AG10803 (cell line): ENCODE results near the gene TAPBPL.

ENCODE experiments used
- DNase-seq: peaks from one replicate; pipeline ENCODE4 v3.0.0; 2010; ENCODE audit warnings: low read depth
- H3K4me3 ChIP-seq: 2 replicates; pipeline ENCODE4 v1.5.1; 2011; ENCODE audit warnings: mild to moderate bottlenecking, low read length, control low read depth
- TF ChIP-seq, protein P1 (sequence below): conservative IDR thresholded peaks from 2 replicates; pipeline ENCODE4 v1.5.1; 2011; ENCODE audit warnings: mild to moderate bottlenecking, low read length, control low read depth, inconsistent platforms

TAPBPL gene

DNA sequence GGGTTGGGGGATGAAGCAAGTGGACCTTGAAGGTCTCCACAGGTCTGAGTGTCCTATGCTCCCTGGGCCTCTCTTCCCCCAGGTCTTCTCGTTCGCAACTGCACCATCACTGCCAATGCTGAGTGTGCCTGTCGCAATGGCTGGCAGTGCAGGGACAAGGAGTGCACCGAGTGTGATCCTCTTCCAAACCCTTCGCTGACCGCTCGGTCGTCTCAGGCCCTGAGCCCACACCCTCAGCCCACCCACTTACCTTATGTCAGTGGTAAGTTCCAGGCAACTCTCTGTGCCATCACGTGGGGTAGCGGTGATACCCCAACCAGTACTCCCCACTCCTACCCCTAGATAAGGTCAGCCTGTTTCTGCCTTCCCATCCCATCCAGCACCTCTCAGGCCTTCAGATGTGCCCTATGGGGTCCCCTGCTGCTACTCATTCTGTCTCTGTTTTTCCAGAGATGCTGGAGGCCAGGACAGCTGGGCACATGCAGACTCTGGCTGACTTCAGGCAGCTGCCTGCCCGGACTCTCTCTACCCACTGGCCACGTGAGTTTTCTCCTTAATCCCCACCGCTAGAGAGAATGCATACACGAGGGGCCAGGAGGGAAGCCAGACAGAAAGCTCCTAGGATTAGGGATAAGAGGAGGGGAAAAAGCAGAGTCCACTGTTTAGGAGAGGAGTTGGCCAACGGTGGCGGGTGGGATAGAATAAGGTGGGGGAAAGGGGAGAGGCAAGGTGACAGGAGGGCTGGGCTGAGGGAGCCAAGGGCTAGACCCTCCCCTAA lies 1.6 kb upstream of the TAPBPL start:
- TF ChIP-seq, protein P1, sequence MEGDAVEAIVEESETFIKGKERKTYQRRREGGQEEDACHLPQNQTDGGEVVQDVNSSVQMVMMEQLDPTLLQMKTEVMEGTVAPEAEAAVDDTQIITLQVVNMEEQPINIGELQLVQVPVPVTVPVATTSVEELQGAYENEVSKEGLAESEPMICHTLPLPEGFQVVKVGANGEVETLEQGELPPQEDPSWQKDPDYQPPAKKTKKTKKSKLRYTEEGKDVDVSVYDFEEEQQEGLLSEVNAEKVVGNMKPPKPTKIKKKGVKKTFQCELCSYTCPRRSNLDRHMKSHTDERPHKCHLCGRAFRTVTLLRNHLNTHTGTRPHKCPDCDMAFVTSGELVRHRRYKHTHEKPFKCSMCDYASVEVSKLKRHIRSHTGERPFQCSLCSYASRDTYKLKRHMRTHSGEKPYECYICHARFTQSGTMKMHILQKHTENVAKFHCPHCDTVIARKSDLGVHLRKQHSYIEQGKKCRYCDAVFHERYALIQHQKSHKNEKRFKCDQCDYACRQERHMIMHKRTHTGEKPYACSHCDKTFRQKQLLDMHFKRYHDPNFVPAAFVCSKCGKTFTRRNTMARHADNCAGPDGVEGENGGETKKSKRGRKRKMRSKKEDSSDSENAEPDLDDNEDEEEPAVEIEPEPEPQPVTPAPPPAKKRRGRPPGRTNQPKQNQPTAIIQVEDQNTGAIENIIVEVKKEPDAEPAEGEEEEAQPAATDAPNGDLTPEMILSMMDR, result no peak
- DNase-seq, result no peak
- H3K4me3 ChIP-seq, result peak overlapping the region; percentile 80

DNA sequence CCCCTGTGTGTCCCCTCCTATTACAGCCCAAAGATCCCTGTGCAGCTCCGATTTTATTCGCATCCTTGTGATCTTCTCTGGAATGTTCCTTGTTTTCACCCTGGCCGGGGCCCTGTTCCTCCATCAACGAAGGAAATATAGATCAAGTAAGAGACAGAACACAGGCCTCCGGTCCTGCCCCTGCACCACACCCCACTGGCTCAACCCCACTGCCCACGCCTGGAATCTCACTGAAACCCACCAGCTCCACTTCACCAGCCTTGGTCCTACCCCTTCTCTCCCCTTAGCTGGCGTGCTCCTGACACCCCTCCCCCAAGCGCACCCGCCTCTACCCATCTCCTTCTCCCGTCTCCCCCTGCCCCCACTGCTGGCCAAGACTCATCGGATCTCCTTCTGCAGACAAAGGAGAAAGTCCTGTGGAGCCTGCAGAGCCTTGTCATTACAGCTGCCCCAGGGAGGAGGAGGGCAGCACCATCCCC lies 934 bp upstream of the TAPBPL start:
- DNase-seq, result no peak
- TF ChIP-seq, protein P1, result no peak
- peak overlapping the region; percentile 80 for H3K4me3 ChIP-seq

DNA sequence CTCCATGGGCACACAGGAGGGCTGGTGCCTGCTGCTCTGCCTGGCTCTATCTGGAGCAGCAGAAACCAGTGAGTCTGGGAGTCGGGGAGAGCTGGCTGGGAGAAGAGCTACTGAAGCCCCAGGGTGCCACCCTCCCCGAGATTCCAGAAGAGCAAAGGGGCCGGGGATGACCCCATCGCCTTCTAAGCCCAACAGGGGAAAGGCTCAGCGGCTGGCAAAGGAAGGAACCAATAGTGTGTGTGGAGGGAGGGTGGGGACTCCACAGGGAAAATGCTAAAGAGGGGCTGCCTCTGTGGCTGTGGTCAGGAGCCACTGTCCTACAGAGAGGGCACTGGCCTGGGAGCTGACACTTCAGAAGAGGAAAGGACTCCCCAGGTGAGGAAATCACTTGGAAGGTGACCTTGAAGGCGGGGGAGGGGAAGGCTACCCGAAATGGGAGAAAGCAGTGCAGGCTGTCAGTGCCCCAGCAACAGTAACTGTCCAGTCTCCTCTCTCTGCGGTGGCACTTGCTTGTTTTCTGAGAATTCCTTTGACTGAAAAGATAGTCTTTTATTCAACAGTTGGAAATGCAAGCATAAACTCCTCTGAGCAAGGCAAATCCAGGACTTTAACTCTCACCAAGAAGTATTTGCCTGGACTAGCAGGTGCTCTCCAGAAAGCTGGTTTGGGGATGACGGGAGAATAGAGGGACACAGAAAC lies 552 bp downstream of the TAPBPL start:
- H3K4me3 ChIP-seq, result peak overlapping the region; percentile 80
- TF ChIP-seq, protein P1, result no peak
- DNase-seq, result no peak

DNA sequence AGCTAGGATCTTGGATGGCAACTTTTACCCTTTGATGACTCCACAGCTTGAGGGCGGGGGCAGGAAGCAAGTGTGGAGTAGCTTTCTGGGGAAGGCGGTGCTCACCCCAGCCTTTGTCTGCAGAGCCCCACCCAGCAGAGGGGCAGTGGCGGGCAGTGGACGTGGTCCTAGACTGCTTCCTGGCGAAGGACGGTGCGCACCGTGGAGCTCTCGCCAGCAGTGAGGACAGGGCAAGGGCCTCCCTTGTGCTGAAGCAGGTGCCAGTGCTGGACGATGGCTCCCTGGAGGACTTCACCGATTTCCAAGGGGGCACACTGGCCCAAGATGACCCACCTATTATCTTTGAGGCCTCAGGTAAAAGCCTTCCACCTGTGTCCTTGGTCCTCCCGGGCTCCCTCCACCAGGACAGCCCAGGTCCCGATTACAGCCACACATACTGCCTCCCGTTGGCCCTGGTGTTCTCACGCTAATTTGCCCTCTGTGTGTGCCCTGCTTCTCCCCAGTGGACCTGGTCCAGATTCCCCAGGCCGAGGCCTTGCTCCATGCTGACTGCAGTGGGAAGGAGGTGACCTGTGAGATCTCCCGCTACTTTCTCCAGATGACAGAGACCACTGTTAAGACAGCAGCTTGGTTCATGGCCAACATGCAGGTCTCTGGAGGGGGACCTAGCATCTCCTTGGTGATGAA lies 1.2 kb downstream of the TAPBPL start:
- TF ChIP-seq, protein P1, result no peak
- no peak for DNase-seq
- H3K4me3 ChIP-seq, result peak overlapping the region; percentile 80

DNA sequence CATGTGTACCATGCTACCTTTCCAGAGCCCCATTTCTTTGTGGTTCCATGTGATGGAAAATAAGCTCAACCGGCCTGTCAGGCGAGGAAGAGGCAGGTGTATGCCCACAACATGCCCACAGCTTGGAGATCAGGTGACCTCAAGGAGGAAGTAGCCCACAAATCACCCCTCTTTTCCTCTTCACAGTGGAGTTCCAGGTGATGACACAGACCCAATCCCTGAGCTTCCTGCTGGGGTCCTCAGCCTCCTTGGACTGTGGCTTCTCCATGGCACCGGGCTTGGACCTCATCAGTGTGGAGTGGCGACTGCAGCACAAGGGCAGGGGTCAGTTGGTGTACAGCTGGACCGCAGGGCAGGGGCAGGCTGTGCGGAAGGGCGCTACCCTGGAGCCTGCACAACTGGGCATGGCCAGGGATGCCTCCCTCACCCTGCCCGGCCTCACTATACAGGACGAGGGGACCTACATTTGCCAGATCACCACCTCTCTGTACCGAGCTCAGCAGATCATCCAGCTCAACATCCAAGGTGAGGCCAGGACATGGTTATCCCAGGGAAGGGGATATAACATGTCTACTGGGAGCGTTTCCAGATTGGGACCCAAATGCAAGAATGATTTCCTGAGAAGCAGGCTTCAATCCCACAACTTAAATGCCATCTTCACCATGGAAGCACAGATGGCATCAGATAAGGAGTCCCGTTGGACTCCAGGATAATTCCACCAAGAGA lies 5.5 kb downstream of the TAPBPL start:
- TF ChIP-seq, protein P1, result no peak
- H3K4me3 ChIP-seq, result no peak overlapping the region
- no peak for DNase-seq

DNA sequence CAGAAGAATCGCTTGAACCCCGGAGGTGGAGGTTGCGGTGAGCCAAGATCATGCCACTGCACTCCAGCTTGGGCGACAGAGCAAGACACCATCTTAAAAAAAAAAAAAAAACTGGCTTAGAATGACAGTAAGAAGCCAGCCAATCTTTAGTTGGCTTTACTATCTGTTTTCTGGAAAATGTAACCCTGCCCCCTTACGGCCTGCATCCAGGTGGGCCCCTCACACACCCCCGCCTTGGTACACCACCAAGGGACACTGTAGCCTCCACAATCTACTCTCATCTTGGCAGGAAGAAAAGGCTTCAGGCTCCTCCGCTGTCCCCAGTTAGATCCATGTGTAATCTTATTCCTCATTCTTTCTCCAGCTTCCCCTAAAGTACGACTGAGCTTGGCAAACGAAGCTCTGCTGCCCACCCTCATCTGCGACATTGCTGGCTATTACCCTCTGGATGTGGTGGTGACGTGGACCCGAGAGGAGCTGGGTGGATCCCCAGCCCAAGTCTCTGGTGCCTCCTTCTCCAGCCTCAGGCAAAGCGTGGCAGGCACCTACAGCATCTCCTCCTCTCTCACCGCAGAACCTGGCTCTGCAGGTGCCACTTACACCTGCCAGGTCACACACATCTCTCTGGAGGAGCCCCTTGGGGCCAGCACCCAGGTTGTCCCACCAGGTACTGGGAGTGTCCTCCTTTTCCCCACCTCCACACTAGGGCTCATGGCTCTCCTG lies 6.6 kb downstream of the TAPBPL start:
- no peak for DNase-seq
- TF ChIP-seq, protein P1, result no peak
- no peak overlapping the region for H3K4me3 ChIP-seq
